BJ (cell line): ENCODE results near the gene PPP1R1C. TPM values are rescaled to one million over a fixed set of nuclear protein-coding genes. Genes with fewer than 3 reads are reported as not detected.

Source experiments
- CTCF ChIA-PET: fragments of 350-600 bp; formaldehyde crosslinking; extraction: SDS; loops from one replicate; lab custom pipeline; 2021; ENCODE audit warnings: antibody characterized with exemption, inconsistent platforms; lab: Yijun Ruan, JAX
- POLR2A ChIA-PET: fragments of 300-600 bp; sonication (Branson Sonifier 250); formaldehyde crosslinking; extraction: SDS; loops from one replicate; lab custom pipeline; 2021; ENCODE audit warnings: antibody characterized with exemption; lab: Charles Lee
- DNase-seq: peaks from one replicate; pipeline ENCODE4 v3.0.0-alpha.2; 2011; ENCODE audit warnings: low read depth
- H3K27me3 ChIP-seq: 2 replicates; pipeline ENCODE4 v1.6.0; 2011; ENCODE audit warnings: low read length; ENCODE audit not compliant: control insufficient read depth, insufficient read depth
- H3K36me3 ChIP-seq: 2 replicates; pipeline ENCODE4 v1.5.1; 2011; ENCODE audit warnings: low read length; ENCODE audit not compliant: control insufficient read depth, insufficient read depth
- H3K4me3 ChIP-seq: 2 replicates; pipeline ENCODE4 v1.5.1; 2011; ENCODE audit warnings: low read depth, mild to moderate bottlenecking, control low read depth, low read length
- CTCF ChIP-seq: IDR thresholded peaks from 2 replicates; pipeline ENCODE4 v1.5.1; 2011; ENCODE audit warnings: low read depth, mild to moderate bottlenecking, control low read depth, inconsistent platforms, low read length, moderate library complexity; ENCODE audit not compliant: insufficient read depth
- polyA minus RNA-seq: library from RNA; depleted of rRNA, polyadenylated mRNA; stranded (reverse); fragments of >200 nt; gene quantifications from 2 replicates; pipeline ENCODE4 v1.2.3, GENCODE V29; 2011; rRNA and poly(A)+ RNA removed
- polyA plus RNA-seq: library from polyadenylated mRNA; depleted of rRNA; stranded (reverse); fragments of >200 nt; gene quantifications from 2 replicates; pipeline ENCODE4 v1.2.3, GENCODE V29; 2011; rRNA removed

Gene PPP1R1C, protein sequence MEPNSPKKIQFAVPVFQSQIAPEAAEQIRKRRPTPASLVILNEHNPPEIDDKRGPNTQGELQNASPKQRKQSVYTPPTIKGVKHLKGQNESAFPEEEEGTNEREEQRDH
- polyA plus RNA-seq (0.21 and 0.27 TPM in 2 replicates), polyA minus RNA-seq (not detected in 2 replicates)

DNA sequence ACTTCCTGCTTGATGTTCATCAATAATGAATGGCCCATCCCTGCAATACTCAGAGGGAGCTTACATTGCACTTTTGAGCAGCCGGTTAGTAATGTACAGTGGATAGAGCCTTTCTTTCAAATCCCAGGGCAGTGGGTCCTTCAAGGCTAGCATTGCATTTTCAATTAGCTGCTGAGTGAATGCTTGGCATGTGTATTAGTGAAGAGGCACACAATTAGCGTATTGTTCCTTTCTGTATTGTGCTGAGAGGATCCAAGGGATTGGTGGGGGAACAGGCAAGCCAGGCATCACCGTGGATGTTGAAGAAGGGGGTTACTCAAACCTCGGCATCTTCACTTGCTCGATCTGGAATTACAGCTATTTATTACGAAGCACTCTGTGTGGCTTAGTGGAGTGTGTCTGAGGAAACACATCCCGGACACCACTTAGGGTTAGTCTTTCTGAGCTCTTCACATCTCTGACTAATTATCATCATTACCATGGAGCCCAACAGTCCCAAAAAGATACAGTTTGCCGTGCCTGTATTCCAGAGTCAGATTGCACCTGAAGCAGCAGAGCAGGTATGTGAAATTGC is at the start of gene PPP1R1C:
PPP1R1C (plus strand) TSS at position 222 of the 574 bp plus-strand sequence; CDS start at position 480, 258 bp downstream.
- CTCF ChIA-PET, result no interaction called here

GRCh38 chr2:181937473-181937872 is 48.2 kb upstream of the PPP1R1C start:
- H3K27me3 ChIP-seq, result no peaks in the 10 kb centered on the region
- ChIA-PET CTCF (interaction anchor here (1.1 to 2.8 kb wide), 2 partner anchors 17 to 32 kb away, joined by 3 to 9 read pairs; no protein-coding TSS in a partner anchor), POLR2A (no interaction called here)
- no peak overlapping the region for H3K4me3 ChIP-seq
- DNase-seq, result no peak
- no peak for TF ChIP-seq CTCF
- H3K36me3 ChIP-seq, result no peaks in the 10 kb centered on the region

More for the DNA sequence above, at the start of gene PPP1R1C:
- H3K36me3 ChIP-seq, result no peaks in the 10 kb centered on the region
- H3K27me3 ChIP-seq, result no peaks in the 10 kb centered on the region
- H3K4me3 ChIP-seq, result no peak within 1 kb of the TSS
- DNase-seq, result no peak
- POLR2A ChIA-PET, result no interaction called here
- no peak for TF ChIP-seq CTCF

DNA sequence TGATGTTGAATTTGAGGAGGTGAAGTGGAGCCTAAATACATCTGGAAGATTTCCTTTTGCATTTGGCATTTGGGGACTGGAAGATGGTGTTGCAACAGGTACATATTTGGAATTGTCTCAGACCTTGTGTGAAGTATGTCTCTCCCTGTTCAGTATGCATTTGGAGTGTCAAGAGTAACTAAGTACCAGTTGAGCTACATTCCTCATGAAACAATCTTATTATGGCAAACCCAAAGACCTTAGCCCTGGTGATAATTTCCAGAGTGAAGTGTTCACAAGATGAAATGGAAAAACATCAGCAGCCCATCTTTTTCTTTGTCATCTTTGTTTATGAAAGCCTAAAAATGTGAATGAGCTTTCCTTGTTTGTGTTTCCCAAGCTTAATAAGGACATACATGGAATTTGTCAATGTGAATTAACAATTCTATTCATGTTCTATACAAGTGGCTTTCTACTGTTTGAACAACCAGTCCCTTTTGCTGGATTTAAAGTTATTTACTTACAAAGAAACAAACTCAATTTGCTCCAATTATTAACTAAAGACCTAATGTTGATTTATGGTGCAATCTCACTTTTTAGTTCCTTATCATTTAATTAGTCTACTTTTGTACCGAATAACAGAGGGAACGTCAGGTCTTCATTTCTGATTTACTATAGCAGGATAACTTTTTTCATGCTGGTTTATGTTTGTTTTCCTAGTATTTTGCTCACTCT is 42.1 kb upstream of the PPP1R1C start:
- TF ChIP-seq CTCF, result no peak
- Histone ChIP-seq H3K36me3 (no peaks in the 10 kb centered on the region), H3K27me3 (no peaks in the 10 kb centered on the region), H3K4me3 (no peak overlapping the region)
- DNase-seq, result no peak
- ChIA-PET CTCF (interaction anchor here (1.8 kb wide), 1 partner anchor 10 kb away, joined by 3 read pairs; no protein-coding TSS in a partner anchor), POLR2A (no interaction called here)

GRCh38 chr2:181944164-181944913 is 41.3 kb upstream of the PPP1R1C start:
- Histone ChIP-seq H3K36me3 (no peaks in the 10 kb centered on the region), H3K4me3 (no peak overlapping the region), H3K27me3 (no peaks in the 10 kb centered on the region)
- POLR2A ChIA-PET, result no interaction called here
- CTCF ChIA-PET, result no interaction called here
- no peak for DNase-seq
- TF ChIP-seq CTCF, result no peak

DNA sequence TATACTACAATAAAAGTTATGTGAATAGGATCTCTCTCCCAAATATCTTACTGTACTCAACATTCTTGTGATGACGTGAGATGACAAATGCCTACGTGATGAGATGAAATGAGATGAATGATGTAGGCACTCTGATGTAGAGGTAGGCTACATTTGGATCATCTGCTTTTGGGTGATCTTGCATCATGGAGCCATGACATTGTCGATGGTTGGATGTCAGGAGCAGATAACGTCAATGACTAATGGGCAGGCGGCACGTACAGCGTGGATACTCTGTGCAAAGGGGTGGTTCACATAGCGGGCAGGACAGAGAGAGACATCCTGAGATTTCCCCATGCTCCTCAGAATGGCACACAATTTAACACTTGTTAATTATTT is 40.8 kb upstream of the PPP1R1C start:
- H3K36me3 ChIP-seq, result no peaks in the 10 kb centered on the region
- TF ChIP-seq CTCF, result no peak
- CTCF ChIA-PET, result no interaction called here
- no peaks in the 10 kb centered on the region for H3K27me3 ChIP-seq
- H3K4me3 ChIP-seq, result no peak overlapping the region
- DNase-seq, result no peak
- POLR2A ChIA-PET, result no interaction called here
